Spleen (tissue), 11 donors: ENCODE data around the gene PNMA8B. TPM values are rescaled to one million over a fixed set of nuclear protein-coding genes. Genes with fewer than 3 reads are reported as not detected.
A peak's percentile ranks its signal among the peaks of the same experiment; 100 is the strongest.

Experiments used
- DNase-seq: peaks from one replicate; pipeline ENCODE4 v3.0.0-alpha.2; 2020
- H3K27ac ChIP-seq, 8 donors: fragments of 200-600 bp; sonication (generic) in 7 of 8; 1 replicate in 4 of 8; 2 replicates in 4 of 8; pipeline versions ENCODE4 v1.5.0 to v1.8.0; 2016 to 2021; ENCODE audit warnings: inconsistent platforms in 4 of 8, mild to moderate bottlenecking in 4 of 8, moderate library complexity in 1 of 8
- H3K27me3 ChIP-seq, 7 donors: fragments of 200-600 bp; sonication (generic) in 6 of 7; replicated peaks in 1 of 7; 1 replicate in 4 of 7; 2 replicates in 3 of 7; pipeline versions ENCODE4 v1.5.0 to v1.8.0; 2016 to 2021; ENCODE audit warnings: inconsistent platforms in 3 of 7, mild to moderate bottlenecking in 1 of 7
- H3K36me3 ChIP-seq, 6 donors: fragments of 200-600 bp; sonication (generic) in 5 of 6; 1 replicate in 4 of 6; 2 replicates in 2 of 6; pipeline versions ENCODE4 v1.5.0 to v1.8.0; 2016 to 2021; ENCODE audit warnings: inconsistent platforms in 2 of 6
- H3K4me1 ChIP-seq, 6 donors: fragments of 200-600 bp; sonication (generic) in 5 of 6; 1 replicate in 3 of 6; 2 replicates in 3 of 6; pipeline versions ENCODE4 v1.5.0 to v1.8.0; 2016 to 2021; ENCODE audit warnings: inconsistent platforms in 3 of 6
- H3K4me3 ChIP-seq, 8 donors: fragments of 200-600 bp; sonication (generic) in 7 of 8; 1 replicate in 4 of 8; 2 replicates in 4 of 8; pipeline versions ENCODE4 v1.5.0 to v1.8.0; 2016 to 2021; ENCODE audit warnings: inconsistent platforms in 4 of 8, mild to moderate bottlenecking in 4 of 8, moderate library complexity in 2 of 8
- H3K9me3 ChIP-seq, 8 donors: fragments of 200-600 bp; sonication (generic) in 7 of 8; 1 replicate in 4 of 8; 2 replicates in 4 of 8; pipeline versions ENCODE4 v1.5.0 to v1.8.0; 2016 to 2021; ENCODE audit warnings: inconsistent platforms in 4 of 8
- POLR2A ChIP-seq, 3 donors: fragments of 450-650 bp; IDR thresholded peaks; one replicate each; pipeline ENCODE4 v1.5.1; 2017; ENCODE audit warnings: antibody characterized with exemption in 3 of 3, mild to moderate bottlenecking in 1 of 3
- POLR2AphosphoS5 ChIP-seq, 3 donors: sonication (generic); formaldehyde crosslinking; IDR thresholded peaks; one replicate each; pipeline ENCODE4 v1.5.1; 2017; ENCODE audit warnings: antibody characterized with exemption in 3 of 3
- WGBS, 5 donors: extraction: QIAGEN DNeasy Blood & Tissue Kit in 3 of 5; methylation state at CpG; one replicate each; pipeline versions ENCODE4 v1.1.5 to v1.1.7; 2013 to 2018; 5-methylcytosine and 5-hydroxymethylcytosine counted together
- intact Hi-C: fragments of 100-400 bp; cut with DNase I; formaldehyde crosslinking; loops from one replicate; pipeline ENCODE4 v1.15.0; 2023; ENCODE audit warnings: low total_unique reads
- polyA plus RNA-seq, 3 donors: library from polyadenylated mRNA; stranded (reverse); fragments of 200-250 nt; gene quantifications; one replicate each; pipeline ENCODE4 v1.2.1, GENCODE V29; 2013
- total RNA-seq, 7 donors: library from RNA; depleted of rRNA in 3 of 7; stranded (reverse); fragments of >200 nt in 3 of 7; fragmentation: NEBNext Ultra II Directional in 4 of 7; extraction: Animal tissue kit (Norgen Biotek cat#: 25700) in 4 of 7; gene quantifications; one replicate each; pipeline versions ENCODE4 v1.1.0 to v1.2.1, GENCODE V29; 2016 to 2021
- TF ChIP-seq, protein P1 (sequence below), 11 experiments: fragments of 200-600 bp in 7 of 11; fragments of 450-650 bp in 4 of 11; sonication (generic) in 4 of 11; IDR thresholded peaks in 8 of 11; conservative IDR thresholded peaks in 3 of 11; 1 replicate in 7 of 11; 2 replicates in 4 of 11; pipeline versions ENCODE4 v1.4.0 to v1.8.0; 2016 to 2021; ENCODE audit warnings: antibody characterized with exemption in 11 of 11, inconsistent platforms in 4 of 11, mild to moderate bottlenecking in 1 of 11
- donor health status: healthy with polysubstance abuse.
- donor health status: DM: no; HTN: no; CAD: no; lungs with moderate emphysema.
- donor health status: DM: no; HTN: no; CAD: no.
- donor health status: Bipolar disorder and iron deficiency.
- donor health status: healthy.
- donor health status: DM: no; HTN: no; CAD: no.
- donor health status: DM: yes; HTN: yes; CAD: no.

The PNMA8B gene
- total and polyA plus RNA-seq, 10 donors, result 0.57 to 5.7 (median 2.9) TPM

DNA sequence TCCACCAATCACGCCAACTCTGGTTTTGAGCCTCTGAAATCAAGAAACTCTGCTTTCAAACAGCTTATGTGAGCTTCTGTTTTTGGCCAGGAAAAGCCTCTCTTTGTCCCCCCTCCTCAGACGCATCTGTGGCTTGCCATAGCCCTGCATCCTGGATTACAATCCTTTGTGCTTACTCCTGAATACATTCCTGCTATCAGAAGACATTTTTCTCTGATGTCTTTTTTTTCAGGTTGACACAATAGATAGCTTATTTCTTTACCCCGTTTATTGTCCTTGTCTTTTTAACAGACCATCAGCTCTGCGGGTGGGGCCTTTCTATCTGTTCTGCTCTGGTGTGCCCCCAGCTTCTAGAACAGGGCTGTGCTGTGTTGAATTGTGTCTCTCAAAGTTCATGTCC, 11.0 kb downstream of the PNMA8B start:
- 62 to 69% (median 62%) methylated on average over 4 of the region's 4 CpGs for WGBS, 5 donors
- intact Hi-C loops, result loop anchor here (5.0 kb wide), 1 partner anchor 202 kb away; no protein-coding TSS in a partner anchor
- H3K9me3 ChIP-seq, result no peaks in the 10 kb centered on the region
- H3K4me3 ChIP-seq, result no peak overlapping the region
- H3K4me1 ChIP-seq, result peaks cover 2 to 28% (median 22%) of the 10 kb centered on the region in 6 donors
- peaks cover 0 to 87% (median 22%) of the 10 kb centered on the region in 7 donors for H3K27me3 ChIP-seq
- DNase-seq, result no peak
- H3K27ac ChIP-seq, result no peak overlapping the region
- H3K36me3 ChIP-seq, result no peaks in the 10 kb centered on the region
- TF ChIP-seq POLR2AphosphoS5 (IDR thresholded peaks at IDR 0.05) (no peak), POLR2A (IDR thresholded peaks at IDR 0.05) (no peak)
- TF ChIP-seq, protein P1, sequence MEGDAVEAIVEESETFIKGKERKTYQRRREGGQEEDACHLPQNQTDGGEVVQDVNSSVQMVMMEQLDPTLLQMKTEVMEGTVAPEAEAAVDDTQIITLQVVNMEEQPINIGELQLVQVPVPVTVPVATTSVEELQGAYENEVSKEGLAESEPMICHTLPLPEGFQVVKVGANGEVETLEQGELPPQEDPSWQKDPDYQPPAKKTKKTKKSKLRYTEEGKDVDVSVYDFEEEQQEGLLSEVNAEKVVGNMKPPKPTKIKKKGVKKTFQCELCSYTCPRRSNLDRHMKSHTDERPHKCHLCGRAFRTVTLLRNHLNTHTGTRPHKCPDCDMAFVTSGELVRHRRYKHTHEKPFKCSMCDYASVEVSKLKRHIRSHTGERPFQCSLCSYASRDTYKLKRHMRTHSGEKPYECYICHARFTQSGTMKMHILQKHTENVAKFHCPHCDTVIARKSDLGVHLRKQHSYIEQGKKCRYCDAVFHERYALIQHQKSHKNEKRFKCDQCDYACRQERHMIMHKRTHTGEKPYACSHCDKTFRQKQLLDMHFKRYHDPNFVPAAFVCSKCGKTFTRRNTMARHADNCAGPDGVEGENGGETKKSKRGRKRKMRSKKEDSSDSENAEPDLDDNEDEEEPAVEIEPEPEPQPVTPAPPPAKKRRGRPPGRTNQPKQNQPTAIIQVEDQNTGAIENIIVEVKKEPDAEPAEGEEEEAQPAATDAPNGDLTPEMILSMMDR (IDR thresholded peaks at IDR 0.05 in 8 of 11, conservative IDR thresholded peaks at IDR 0.05 in 3 of 11), result no peak

DNA sequence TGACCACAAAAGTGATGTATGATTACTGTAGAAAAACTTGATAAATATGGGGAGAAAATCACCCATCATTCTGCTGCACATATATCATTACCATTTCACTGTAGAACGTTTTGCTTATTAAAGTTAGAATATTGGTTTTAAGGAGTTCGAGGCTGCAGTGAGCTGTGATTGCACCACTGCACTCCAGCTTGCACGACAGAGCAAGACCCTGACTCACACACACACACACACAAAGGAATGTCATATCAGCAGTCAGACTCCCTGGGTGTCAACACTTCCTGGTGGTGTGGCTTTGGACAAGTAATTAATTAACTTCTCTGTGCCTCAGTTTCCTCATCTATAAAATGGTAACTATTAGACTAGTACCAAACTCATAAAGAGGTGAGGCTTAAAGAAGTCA, 13.0 kb downstream of the PNMA8B start:
- WGBS, 5 donors, result 43 to 69% (median 62%) methylated on average over 3 of the region's 3 CpGs
- H3K27me3 ChIP-seq, result peaks cover 0 to 87% (median 5%) of the 10 kb centered on the region in 7 donors
- intact Hi-C loops, result no loop called here
- H3K4me3 ChIP-seq, result no peak overlapping the region
- H3K9me3 ChIP-seq, result no peaks in the 10 kb centered on the region
- TF ChIP-seq, protein P1 (IDR thresholded peaks at IDR 0.05 in 8 of 11, conservative IDR thresholded peaks at IDR 0.05 in 3 of 11), result no peak
- TF ChIP-seq POLR2AphosphoS5 (IDR thresholded peaks at IDR 0.05) (no peak), POLR2A (IDR thresholded peaks at IDR 0.05) (no peak)
- DNase-seq, result no peak
- no peak overlapping the region for H3K27ac ChIP-seq
- peaks cover 0 to 10% (median 7%) of the 10 kb centered on the region in 6 donors for H3K4me1 ChIP-seq
- H3K36me3 ChIP-seq, result no peaks in the 10 kb centered on the region

DNA sequence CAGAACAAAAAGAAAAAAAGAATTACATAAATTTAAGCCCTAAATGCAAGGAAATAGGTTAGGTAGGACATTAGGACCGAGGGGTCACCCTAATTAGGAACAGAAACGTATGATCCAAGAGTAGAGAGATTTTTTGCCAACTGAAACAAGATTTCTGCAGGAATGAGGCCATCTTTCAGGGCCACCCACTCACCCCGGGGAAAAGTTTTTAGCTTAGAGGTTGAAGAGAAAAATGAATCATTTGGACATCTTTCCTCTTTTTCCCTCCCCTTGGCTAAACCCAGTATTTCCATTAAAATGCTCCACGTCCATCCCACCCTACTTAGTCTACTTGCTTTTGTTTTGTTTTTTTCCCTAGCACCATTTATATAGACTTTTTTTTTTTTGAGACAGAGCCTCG, 13.7 kb downstream of the PNMA8B start:
- WGBS, 5 donors, result 50 to 76% (median 63%) methylated on average over 5 of the region's 5 CpGs
- Histone ChIP-seq H3K4me1 (peaks cover 0 to 3% (median under 1%) of the 10 kb centered on the region in 6 donors), H3K9me3 (no peaks in the 10 kb centered on the region), H3K27ac (peak overlapping the region in 4 of 8 donors; percentile 14 to 62 (median 32)), H3K27me3 (peaks cover 0 to 87% (median 0%) of the 10 kb centered on the region in 7 donors), H3K36me3 (no peaks in the 10 kb centered on the region), H3K4me3 (no peak overlapping the region)
- intact Hi-C loops, result no loop called here
- no peak for DNase-seq
- no peak for TF ChIP-seq POLR2AphosphoS5 (IDR thresholded peaks at IDR 0.05)
- TF ChIP-seq, protein P1 (IDR thresholded peaks at IDR 0.05 in 8 of 11, conservative IDR thresholded peaks at IDR 0.05 in 3 of 11), result no peak
- no peak for TF ChIP-seq POLR2A (IDR thresholded peaks at IDR 0.05)

DNA sequence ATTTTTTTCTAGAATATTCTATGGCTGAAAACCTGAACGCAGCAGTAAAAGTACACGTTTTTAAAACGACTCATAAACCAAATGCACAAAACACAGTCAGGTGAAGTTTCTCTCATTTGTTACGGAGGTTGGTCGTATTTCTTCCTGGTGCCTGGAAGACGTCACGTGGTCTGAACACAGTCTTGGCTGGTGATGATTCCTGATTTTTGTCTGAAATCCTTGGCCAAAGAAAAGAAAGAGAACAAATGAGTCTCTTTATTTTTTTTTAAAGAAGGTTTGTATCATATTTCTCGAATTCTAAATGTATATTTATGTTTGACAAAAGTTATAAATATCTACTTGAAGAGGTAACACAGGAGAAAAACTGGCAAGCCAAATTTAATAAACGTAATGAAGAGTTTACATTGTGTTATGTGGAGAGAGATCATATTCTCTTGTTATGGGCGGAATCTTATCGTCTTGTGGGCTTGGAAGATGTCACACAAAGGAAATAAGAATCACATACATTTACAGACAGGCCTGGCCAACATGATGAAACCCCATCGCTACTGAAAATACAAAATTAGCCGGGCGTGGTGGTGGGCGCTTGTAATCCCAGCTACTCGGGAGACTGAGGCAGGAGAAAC, 14.3 kb downstream of the PNMA8B start:
- 67 to 72% (median 68%) methylated on average over 16 of the region's 16 CpGs for WGBS, 5 donors
- intact Hi-C loops, result no loop called here

More for the DNA sequence above, 14.3 kb downstream of the PNMA8B start:
- H3K27me3 ChIP-seq, result peaks cover 0 to 87% (median 0%) of the 10 kb centered on the region in 7 donors
- no peak overlapping the region for H3K4me3 ChIP-seq
- no peak for DNase-seq
- no peaks in the 10 kb centered on the region for H3K4me1 ChIP-seq
- no peaks in the 10 kb centered on the region for H3K9me3 ChIP-seq
- TF ChIP-seq, protein P1 (IDR thresholded peaks at IDR 0.05 in 8 of 11, conservative IDR thresholded peaks at IDR 0.05 in 3 of 11), result no peak
- TF ChIP-seq POLR2A (IDR thresholded peaks at IDR 0.05) (no peak), POLR2AphosphoS5 (IDR thresholded peaks at IDR 0.05) (no peak)
- peak overlapping the region in 6 of 8 donors; percentile 18 to 62 (median 35) for H3K27ac ChIP-seq
- H3K36me3 ChIP-seq, result no peaks in the 10 kb centered on the region
